ENCODE results near the gene FOXN1.
"Not testable (repeated sequence)": the region's sequence is repeated elsewhere in the genome, so short reads cannot be mapped to it uniquely, and the experiment has no call there.

FOXN1 gene

GRCh38 chr17:28505986-28506665 lies at the start of gene FOXN1:
Gene FOXN1 (plus strand): TSS chr17:28506348. CDS start chr17:28523970, 17,622 bp downstream.
- no peak for DNase-seq

GRCh38 chr17:28457890-28458289 lies 48.3 kb upstream of the FOXN1 start:
- DNase-seq, result no peak

GRCh38 chr17:28458881-28459280 lies 47.3 kb upstream of the FOXN1 start:
- DNase-seq, result not testable (repeated sequence)

- DNase-seq, result no peak
Measured at GRCh38 chr17:28460901-28461300, 45.2 kb upstream of the FOXN1 start.

GRCh38 chr17:28466001-28466400 lies 40.1 kb upstream of the FOXN1 start:
- no peak for DNase-seq

- no peak for DNase-seq
Measured at GRCh38 chr17:28466521-28467048, 39.6 kb upstream of the FOXN1 start.

GRCh38 chr17:28467456-28468025 lies 38.6 kb upstream of the FOXN1 start:
- DNase-seq, result no peak

GRCh38 chr17:28468033-28468735 lies 38.0 kb upstream of the FOXN1 start:
- DNase-seq, result not testable (repeated sequence)

- no peak for DNase-seq
Measured at GRCh38 chr17:28468781-28469180, 37.4 kb upstream of the FOXN1 start.

- DNase-seq, result no peak
Measured at GRCh38 chr17:28469376-28469775, 36.8 kb upstream of the FOXN1 start.

- no peak for DNase-seq
Measured at GRCh38 chr17:28470266-28470913, 35.8 kb upstream of the FOXN1 start.

- DNase-seq, result no peak
Measured at GRCh38 chr17:28470914-28471366, 35.2 kb upstream of the FOXN1 start.

GRCh38 chr17:28471531-28472342 lies 34.4 kb upstream of the FOXN1 start:
- no peak for DNase-seq

GRCh38 chr17:28472871-28473497 lies 33.2 kb upstream of the FOXN1 start:
- no peak for DNase-seq

- no peak for DNase-seq
Measured at GRCh38 chr17:28473542-28473941, 32.6 kb upstream of the FOXN1 start, which contains the start of gene SLC13A2. Gene SLC13A2 (plus strand): TSS chr17:28473644. CDS start chr17:28473713, 69 bp downstream.

- no peak for DNase-seq
Measured at GRCh38 chr17:28474111-28474531, 32.0 kb upstream of the FOXN1 start.

GRCh38 chr17:28475151-28475900 lies 30.8 kb upstream of the FOXN1 start:
- no peak for DNase-seq

- DNase-seq, result no peak
Measured at GRCh38 chr17:28476076-28476865, 29.9 kb upstream of the FOXN1 start.

- no peak for DNase-seq
Measured at GRCh38 chr17:28477928-28478327, 28.2 kb upstream of the FOXN1 start.
